Ascending aorta (tissue), 2 donors: ENCODE results near the gene TSEN2. TPM values are rescaled to one million over a fixed set of nuclear protein-coding genes. Genes with fewer than 3 reads are reported as not detected.

Experiments
- DNase-seq, 2 donors: peaks; one replicate each; pipeline ENCODE4 v3.0.0-alpha.2; 2019; ENCODE audit warnings: low spot score in 2 of 2
- H3K27ac ChIP-seq, 2 donors: fragments of 200-600 bp; sonication (generic); one replicate each; pipeline ENCODE4 v1.5.1; 2016 to 2017; ENCODE audit warnings: mild to moderate bottlenecking in 1 of 2
- H3K27me3 ChIP-seq: fragments of 200-600 bp; sonication (generic); one replicate; pipeline ENCODE4 v1.5.1; 2017
- H3K36me3 ChIP-seq, 2 donors: fragments of 200-600 bp; sonication (generic); one replicate each; pipeline ENCODE4 v1.5.1; 2016
- H3K4me1 ChIP-seq, 2 donors: fragments of 200-600 bp; sonication (generic); one replicate each; pipeline ENCODE4 v1.5.1; 2016 to 2017; ENCODE audit warnings: mild to moderate bottlenecking in 1 of 2
- H3K4me3 ChIP-seq, 2 donors: fragments of 200-600 bp; sonication (generic); one replicate each; pipeline ENCODE4 v1.5.1; 2016 to 2017; ENCODE audit warnings: mild to moderate bottlenecking in 1 of 2
- H3K9me3 ChIP-seq, 2 donors: fragments of 200-600 bp; sonication (generic); one replicate each; pipeline ENCODE4 v1.5.1; 2016
- intact Hi-C: fragments of 100-400 bp; cut with DNase I; formaldehyde crosslinking; loops from one replicate; pipeline ENCODE4 v1.15.1; 2023
- total RNA-seq: library from RNA; depleted of rRNA; stranded (reverse); fragments of >200 nt; gene quantifications from one replicate; pipeline ENCODE4 v1.1.0, GENCODE V29; 2016
- TF ChIP-seq, protein P1 (sequence below), 3 experiments: fragments of 200-600 bp in 2 of 3; fragments of 450-650 bp in 1 of 3; sonication (generic) in 2 of 3; IDR thresholded peaks; one replicate each; pipeline ENCODE4 v1.5.1; 2016 to 2019; ENCODE audit warnings: antibody characterized with exemption in 3 of 3, mild to moderate bottlenecking in 1 of 3, moderate library complexity in 1 of 3

TSEN2 gene
- total RNA-seq, 1 donor from 2014 or later, result 6.3 TPM

DNA sequence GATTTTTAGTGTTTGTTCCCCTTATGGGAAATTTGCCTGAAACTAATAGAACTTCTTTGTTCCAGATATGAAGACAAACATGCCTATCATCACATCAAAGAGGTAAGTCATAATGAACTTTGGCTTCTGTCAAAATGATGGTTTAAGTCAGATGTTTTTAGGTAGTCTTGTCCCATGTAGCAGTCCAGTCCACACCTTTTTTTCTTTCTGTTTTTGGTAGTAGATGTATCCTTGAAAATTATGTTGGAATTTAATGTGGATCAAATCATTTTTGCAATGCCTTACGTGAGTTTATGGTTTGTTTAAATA, 12.1 kb downstream of the TSEN2 start:
- DNase-seq, result no peak
- intact Hi-C loops, result no loop called here
- Histone ChIP-seq H3K27me3 (no peaks in the 10 kb centered on the region), H3K27ac (no peak overlapping the region), H3K4me3 (no peak overlapping the region), H3K4me1 (no peaks in the 10 kb centered on the region), H3K36me3 (peaks cover 30 to 64% of the 10 kb centered on the region in 2 donors), H3K9me3 (no peaks in the 10 kb centered on the region)
- TF ChIP-seq, protein P1, sequence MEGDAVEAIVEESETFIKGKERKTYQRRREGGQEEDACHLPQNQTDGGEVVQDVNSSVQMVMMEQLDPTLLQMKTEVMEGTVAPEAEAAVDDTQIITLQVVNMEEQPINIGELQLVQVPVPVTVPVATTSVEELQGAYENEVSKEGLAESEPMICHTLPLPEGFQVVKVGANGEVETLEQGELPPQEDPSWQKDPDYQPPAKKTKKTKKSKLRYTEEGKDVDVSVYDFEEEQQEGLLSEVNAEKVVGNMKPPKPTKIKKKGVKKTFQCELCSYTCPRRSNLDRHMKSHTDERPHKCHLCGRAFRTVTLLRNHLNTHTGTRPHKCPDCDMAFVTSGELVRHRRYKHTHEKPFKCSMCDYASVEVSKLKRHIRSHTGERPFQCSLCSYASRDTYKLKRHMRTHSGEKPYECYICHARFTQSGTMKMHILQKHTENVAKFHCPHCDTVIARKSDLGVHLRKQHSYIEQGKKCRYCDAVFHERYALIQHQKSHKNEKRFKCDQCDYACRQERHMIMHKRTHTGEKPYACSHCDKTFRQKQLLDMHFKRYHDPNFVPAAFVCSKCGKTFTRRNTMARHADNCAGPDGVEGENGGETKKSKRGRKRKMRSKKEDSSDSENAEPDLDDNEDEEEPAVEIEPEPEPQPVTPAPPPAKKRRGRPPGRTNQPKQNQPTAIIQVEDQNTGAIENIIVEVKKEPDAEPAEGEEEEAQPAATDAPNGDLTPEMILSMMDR (IDR thresholded peaks at IDR 0.05), result no peak

DNA sequence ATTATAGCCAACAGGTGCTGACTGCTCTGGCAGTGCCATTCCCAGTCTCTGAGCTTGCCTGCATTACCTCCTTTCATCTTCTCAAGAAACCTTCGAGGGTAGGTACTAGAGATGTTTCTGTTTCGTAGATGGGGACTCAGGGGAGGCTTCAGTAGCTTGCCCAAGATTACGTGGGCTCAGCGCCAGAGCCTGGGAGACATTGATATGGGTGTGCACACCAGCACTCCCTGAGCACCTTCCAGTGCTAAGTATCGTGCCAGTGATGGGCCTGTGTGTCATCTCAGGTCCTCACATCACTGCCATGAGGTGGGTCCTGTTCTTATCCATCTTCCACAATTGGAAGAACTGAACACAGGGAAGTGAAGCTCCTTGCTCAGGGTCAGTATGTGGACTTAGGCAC, 15.2 kb downstream of the TSEN2 start:
- TF ChIP-seq, protein P1 (IDR thresholded peaks at IDR 0.05), result no peak
- no peaks in the 10 kb centered on the region for H3K27me3 ChIP-seq
- no peak for DNase-seq
- H3K4me1 ChIP-seq, result no peaks in the 10 kb centered on the region
- no peak overlapping the region for H3K4me3 ChIP-seq
- no peak overlapping the region for H3K27ac ChIP-seq
- intact Hi-C loops, result no loop called here
- peaks cover 26 to 69% of the 10 kb centered on the region in 2 donors for H3K36me3 ChIP-seq
- H3K9me3 ChIP-seq, result no peaks in the 10 kb centered on the region

DNA sequence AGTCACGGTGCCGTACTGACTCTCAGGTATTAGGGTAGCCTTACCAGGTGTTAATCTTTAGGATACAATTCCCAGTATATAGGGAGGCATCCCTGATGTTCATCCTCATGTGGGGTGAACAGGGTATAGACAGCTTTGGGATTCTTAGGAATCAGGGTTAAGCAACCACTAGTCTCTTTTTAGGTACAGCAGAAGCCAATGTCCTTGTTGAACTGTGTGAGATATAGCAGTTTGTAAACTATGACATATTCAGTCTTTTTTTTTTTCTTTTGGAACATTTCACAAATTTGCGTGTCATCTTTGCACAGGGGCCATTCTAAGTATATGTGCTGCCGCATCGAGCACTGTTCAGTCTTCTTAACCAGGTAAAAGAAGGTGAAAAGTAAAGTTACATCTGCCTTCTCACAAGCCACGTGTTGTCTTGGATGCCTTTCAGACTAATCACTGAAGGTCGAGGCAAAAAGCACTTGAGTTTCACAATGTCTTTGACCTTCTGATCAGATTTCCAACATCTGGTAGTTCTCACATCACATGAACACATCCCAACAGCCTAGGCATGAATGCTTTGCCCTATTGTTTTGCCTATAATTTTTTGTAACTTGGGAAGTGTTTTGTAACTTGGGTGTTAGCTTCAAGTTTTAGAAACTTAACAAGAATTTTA, 17.2 kb downstream of the TSEN2 start:
- Histone ChIP-seq H3K36me3 (peaks cover 31 to 60% of the 10 kb centered on the region in 2 donors), H3K4me1 (no peaks in the 10 kb centered on the region), H3K4me3 (no peak overlapping the region), H3K27ac (no peak overlapping the region), H3K9me3 (no peaks in the 10 kb centered on the region), H3K27me3 (no peaks in the 10 kb centered on the region)
- intact Hi-C loops, result no loop called here
- TF ChIP-seq, protein P1 (IDR thresholded peaks at IDR 0.05), result no peak
- DNase-seq, result no peak

DNA sequence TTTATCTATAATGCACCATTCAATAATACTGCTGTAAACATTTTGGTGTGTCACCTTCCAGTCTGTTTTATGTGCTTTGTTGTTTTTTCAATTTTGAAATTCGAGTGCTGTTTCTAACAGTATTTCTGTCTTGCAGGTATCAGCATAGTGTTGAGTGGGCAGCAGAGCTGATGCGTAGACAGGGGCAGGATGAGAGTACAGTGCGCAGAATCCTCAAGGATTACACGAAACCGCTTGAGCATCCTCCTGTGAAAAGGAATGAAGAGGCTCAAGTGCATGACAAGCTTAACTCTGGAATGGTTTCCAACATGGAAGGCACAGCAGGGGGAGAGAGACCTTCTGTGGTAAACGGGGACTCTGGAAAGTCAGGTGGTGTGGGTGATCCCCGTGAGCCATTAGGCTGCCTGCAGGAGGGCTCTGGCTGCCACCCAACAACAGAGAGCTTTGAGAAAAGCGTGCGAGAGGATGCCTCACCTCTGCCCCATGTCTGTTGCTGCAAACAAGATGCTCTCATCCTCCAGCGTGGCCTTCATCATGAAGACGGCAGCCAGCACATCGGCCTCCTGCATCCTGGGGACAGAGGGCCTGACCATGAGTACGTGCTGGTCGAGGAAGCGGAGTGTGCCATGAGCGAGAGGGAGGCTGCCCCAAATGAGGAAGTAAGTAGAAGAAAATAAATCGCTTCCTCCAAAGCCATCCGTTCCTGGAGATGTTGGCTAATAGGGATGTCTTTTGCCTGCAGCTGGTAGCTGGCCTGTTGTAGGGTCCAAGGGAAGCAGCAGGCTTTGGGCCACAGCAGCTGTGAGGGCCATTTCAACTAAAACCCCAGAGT, 19.1 kb downstream of the TSEN2 start:
- Histone ChIP-seq H3K27me3 (no peaks in the 10 kb centered on the region), H3K27ac (no peak overlapping the region), H3K9me3 (no peaks in the 10 kb centered on the region), H3K4me1 (peaks cover 0 to 3% of the 10 kb centered on the region in 2 donors), H3K36me3 (peaks cover 24 to 45% of the 10 kb centered on the region in 2 donors), H3K4me3 (no peak overlapping the region)
- DNase-seq, result no peak
- intact Hi-C loops, result no loop called here
- TF ChIP-seq, protein P1 (IDR thresholded peaks at IDR 0.05), result no peak

DNA sequence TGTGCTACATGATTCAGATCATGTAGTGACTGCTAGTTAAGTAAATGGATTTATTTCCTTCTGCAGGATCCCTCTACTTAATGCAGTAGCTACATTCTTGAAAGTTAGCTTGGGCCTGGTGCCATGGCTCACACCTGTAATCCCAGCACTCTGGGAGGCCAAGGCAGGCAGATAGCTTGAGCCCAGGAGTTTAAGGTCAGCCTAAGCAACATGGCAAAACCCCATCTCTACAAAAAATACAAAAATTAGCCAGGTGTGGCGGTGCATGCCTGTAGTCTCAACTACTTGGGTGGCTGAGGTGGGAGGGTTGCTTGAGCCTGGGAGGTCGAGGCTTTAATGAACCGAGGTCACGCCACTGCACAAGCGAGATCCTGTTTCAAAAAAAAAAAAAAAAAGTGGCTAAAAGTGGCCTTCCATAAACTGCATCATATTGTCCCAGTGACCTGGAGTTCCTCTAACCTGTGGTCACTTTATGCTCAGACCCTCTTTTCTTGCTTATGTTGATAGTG, 22.0 kb downstream of the TSEN2 start:
- no peaks in the 10 kb centered on the region for H3K27me3 ChIP-seq
- no peak overlapping the region for H3K27ac ChIP-seq
- H3K4me1 ChIP-seq, result peaks cover 6 to 16% of the 10 kb centered on the region in 2 donors
- no peaks in the 10 kb centered on the region for H3K9me3 ChIP-seq
- no peak for DNase-seq
- intact Hi-C loops, result no loop called here
- no peak overlapping the region for H3K4me3 ChIP-seq
- peaks cover 10 to 28% of the 10 kb centered on the region in 2 donors for H3K36me3 ChIP-seq
- TF ChIP-seq, protein P1 (IDR thresholded peaks at IDR 0.05), result no peak
